PFSK-1 (cell line): ENCODE data around the gene ONECUT2.

Experiments used
- FOXP2 ChIP-seq: optimal IDR thresholded peaks from 2 replicates; pipeline ENCODE3; 2011; ENCODE audit warnings: borderline replicate concordance, control low read depth, inconsistent platforms; ENCODE audit not compliant: insufficient read depth; ENCODE audit errors: extremely low read length, extremely low read depth
- POLR2AphosphoS5 ChIP-seq: IDR thresholded peaks from 2 replicates; pipeline ENCODE4 v1.6.1; 2012; ENCODE audit warnings: low read depth, mild to moderate bottlenecking, control low read depth, low read length, moderate library complexity
- SIN3A ChIP-seq: IDR thresholded peaks from 2 replicates; pipeline ENCODE4 v1.6.1; 2012; ENCODE audit warnings: mild to moderate bottlenecking, low read length, moderate library complexity, borderline replicate concordance; ENCODE audit not compliant: insufficient read depth
- TAF1 ChIP-seq: IDR thresholded peaks from 2 replicates; pipeline ENCODE4 v1.6.1; 2012; ENCODE audit warnings: low read length, control low read depth, borderline replicate concordance; ENCODE audit not compliant: insufficient read depth
- TF ChIP-seq, protein P1 (sequence below), 2 experiments: IDR thresholded peaks; 2 replicates each; pipeline versions ENCODE4 v1.6.1 to v1.8.0; 2011 to 2012; ENCODE audit warnings: low read depth in 2 of 2, low read length in 2 of 2, control low read depth in 1 of 2, inconsistent platforms in 1 of 2, mild to moderate bottlenecking in 1 of 2, moderate library complexity in 1 of 2; ENCODE audit not compliant: insufficient read depth in 1 of 2

DNA sequence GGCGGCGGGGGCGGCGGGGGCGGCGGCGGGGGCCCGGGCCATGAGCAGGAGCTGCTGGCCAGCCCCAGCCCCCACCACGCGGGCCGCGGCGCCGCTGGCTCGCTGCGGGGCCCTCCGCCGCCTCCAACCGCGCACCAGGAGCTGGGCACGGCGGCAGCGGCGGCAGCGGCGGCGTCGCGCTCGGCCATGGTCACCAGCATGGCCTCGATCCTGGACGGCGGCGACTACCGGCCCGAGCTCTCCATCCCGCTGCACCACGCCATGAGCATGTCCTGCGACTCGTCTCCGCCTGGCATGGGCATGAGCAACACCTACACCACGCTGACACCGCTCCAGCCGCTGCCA, 644 bp downstream of the ONECUT2 start:
- TF ChIP-seq POLR2AphosphoS5 (no peak), FOXP2 (no peak), TAF1 (no peak), SIN3A (no peak)
- TF ChIP-seq, protein P1, sequence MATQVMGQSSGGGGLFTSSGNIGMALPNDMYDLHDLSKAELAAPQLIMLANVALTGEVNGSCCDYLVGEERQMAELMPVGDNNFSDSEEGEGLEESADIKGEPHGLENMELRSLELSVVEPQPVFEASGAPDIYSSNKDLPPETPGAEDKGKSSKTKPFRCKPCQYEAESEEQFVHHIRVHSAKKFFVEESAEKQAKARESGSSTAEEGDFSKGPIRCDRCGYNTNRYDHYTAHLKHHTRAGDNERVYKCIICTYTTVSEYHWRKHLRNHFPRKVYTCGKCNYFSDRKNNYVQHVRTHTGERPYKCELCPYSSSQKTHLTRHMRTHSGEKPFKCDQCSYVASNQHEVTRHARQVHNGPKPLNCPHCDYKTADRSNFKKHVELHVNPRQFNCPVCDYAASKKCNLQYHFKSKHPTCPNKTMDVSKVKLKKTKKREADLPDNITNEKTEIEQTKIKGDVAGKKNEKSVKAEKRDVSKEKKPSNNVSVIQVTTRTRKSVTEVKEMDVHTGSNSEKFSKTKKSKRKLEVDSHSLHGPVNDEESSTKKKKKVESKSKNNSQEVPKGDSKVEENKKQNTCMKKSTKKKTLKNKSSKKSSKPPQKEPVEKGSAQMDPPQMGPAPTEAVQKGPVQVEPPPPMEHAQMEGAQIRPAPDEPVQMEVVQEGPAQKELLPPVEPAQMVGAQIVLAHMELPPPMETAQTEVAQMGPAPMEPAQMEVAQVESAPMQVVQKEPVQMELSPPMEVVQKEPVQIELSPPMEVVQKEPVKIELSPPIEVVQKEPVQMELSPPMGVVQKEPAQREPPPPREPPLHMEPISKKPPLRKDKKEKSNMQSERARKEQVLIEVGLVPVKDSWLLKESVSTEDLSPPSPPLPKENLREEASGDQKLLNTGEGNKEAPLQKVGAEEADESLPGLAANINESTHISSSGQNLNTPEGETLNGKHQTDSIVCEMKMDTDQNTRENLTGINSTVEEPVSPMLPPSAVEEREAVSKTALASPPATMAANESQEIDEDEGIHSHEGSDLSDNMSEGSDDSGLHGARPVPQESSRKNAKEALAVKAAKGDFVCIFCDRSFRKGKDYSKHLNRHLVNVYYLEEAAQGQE (IDR thresholded peaks at IDR 0.05; ENCODE audit: insufficient read depth in 1 of 2, low read depth in 2 of 2, low read length in 2 of 2): no peak
